ENCODE data around the gene DGKZ.
A peak's percentile ranks its signal among the peaks of the same experiment; 100 is the strongest.

DGKZ gene

GRCh38 chr11:46345881-46346484, 1.3 kb upstream of the DGKZ start:
- H3K27ac ChIP-seq (ENCODE audit: low read length), result no peak overlapping the region
- H3K4me3 ChIP-seq (ENCODE audit: low read length), result no peak overlapping the region
- H3K36me3 ChIP-seq (ENCODE audit: control insufficient read depth, insufficient read depth, low read length), result no peaks in the 10 kb centered on the region
- H3K27me3 ChIP-seq (ENCODE audit: control insufficient read depth, insufficient read depth, low read length), result no peaks in the 10 kb centered on the region
- no peak for DNase-seq (ENCODE audit: low read depth, low spot score)
- no peaks in the 10 kb centered on the region for H3K9me3 ChIP-seq (ENCODE audit: control insufficient read depth, insufficient read depth, low read length)
- peaks cover 11% of the 10 kb centered on the region for H3K4me1 ChIP-seq (ENCODE audit: control insufficient read depth, insufficient read depth, low read length)
- WGBS (ENCODE audit: insufficient coverage, insufficient read length), result no CpG with 5 or more reads among the region's 10 CpGs

DNA sequence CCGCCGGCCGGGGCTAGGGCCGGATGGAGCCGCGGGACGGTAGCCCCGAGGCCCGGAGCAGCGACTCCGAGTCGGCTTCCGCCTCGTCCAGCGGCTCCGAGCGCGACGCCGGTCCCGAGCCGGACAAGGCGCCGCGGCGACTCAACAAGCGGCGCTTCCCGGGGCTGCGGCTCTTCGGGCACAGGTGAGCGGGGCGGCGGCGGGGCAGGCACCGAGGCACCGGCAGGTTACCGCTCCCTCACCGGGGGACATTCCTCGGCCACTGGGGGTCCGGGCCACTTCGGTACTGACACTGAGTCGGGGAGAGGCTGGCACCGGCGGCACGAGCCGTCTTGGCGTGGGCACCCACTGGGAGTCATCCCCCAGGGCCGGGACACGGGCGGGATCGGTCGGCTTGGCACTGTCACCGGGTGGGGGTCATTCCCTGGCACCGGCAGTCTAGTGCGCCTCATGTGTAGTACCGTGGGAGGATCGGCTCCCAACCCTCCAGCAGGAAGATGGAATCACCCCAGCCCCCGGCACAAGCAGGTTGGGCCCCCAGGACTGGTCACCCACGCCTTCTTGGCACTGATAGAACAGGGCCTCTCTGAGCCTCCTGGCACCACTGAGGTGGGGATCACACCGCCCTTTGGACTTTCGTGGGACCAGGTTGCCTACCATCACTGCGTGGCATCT, 511 bp downstream of the DGKZ start:
- Histone ChIP-seq H3K27ac (ENCODE audit: low read length) (no peak overlapping the region), H3K9me3 (ENCODE audit: control insufficient read depth, insufficient read depth, low read length) (no peaks in the 10 kb centered on the region), H3K4me1 (ENCODE audit: control insufficient read depth, insufficient read depth, low read length) (peaks cover 15% of the 10 kb centered on the region), H3K4me3 (ENCODE audit: low read length) (peak overlapping the region; percentile 91), H3K36me3 (ENCODE audit: control insufficient read depth, insufficient read depth, low read length) (0 out of 2 replicates have a peak, but pooled peaks cover 3% of the 10 kb centered on the region), H3K27me3 (ENCODE audit: control insufficient read depth, insufficient read depth, low read length) (no peaks in the 10 kb centered on the region)
- WGBS (ENCODE audit: insufficient coverage, insufficient read length), result no CpG with 5 or more reads among the region's 63 CpGs
- DNase-seq (ENCODE audit: low read depth, low spot score), result no peak

DNA sequence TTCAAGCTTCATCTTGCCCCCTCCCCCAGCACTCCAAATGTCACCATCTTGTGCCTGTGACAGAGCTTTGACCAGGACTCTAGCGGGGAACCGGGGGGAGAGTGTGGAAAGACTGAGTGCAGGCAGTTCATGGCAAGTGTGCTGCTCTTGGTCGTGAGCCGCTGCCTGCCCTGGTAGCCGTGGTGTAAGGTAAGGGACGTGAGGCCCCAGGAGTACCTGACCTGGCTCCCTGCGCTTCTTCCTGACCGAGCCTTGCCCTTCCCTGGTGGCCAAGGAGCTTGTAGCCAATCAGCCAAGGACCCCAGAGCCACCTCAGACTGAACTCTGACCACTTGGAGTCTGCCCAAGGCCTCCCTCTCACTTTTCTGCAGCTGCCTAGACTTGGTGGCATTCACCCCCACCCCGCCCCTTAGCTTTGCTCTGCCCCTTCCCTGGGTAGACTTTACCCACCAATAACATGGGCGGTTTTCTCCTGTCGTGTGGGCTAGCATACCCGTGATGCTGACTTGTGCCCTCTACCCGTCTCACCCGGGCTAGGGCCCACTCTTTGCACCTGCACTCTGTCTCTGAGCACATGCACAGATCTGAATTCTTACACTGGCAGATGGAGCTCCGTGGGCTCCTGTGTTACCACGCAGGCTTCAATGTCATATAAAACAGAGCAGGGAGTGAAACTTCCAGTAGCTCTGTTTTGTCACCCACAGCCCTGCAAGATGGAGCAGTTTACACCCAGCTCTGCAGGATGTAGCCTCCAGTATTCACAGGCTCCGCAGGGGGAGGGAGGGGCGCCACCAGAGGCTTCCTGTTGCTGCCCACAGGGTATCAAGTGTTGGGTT, 1.5 kb downstream of the DGKZ start:
- no peaks in the 10 kb centered on the region for H3K27me3 ChIP-seq (ENCODE audit: control insufficient read depth, insufficient read depth, low read length)
- 0 out of 2 replicates have a peak, but pooled peaks cover 3% of the 10 kb centered on the region for H3K36me3 ChIP-seq (ENCODE audit: control insufficient read depth, insufficient read depth, low read length)
- no peak overlapping the region; the same call in 1 of the 2 replicates for H3K4me3 ChIP-seq (ENCODE audit: low read length)
- H3K27ac ChIP-seq (ENCODE audit: low read length), result no peak overlapping the region
- WGBS (ENCODE audit: insufficient coverage, insufficient read length), result no CpG with 5 or more reads among the region's 18 CpGs
- no peaks in the 10 kb centered on the region for H3K9me3 ChIP-seq (ENCODE audit: control insufficient read depth, insufficient read depth, low read length)
- no peak for DNase-seq (ENCODE audit: low read depth, low spot score)
- H3K4me1 ChIP-seq (ENCODE audit: control insufficient read depth, insufficient read depth, low read length), result peaks cover 16% of the 10 kb centered on the region

- Histone ChIP-seq H3K4me3 (ENCODE audit: low read length) (no peak overlapping the region), H3K36me3 (ENCODE audit: control insufficient read depth, insufficient read depth, low read length) (0 out of 2 replicates have a peak, but pooled peaks cover 3% of the 10 kb centered on the region), H3K27ac (ENCODE audit: low read length) (no peak overlapping the region), H3K9me3 (ENCODE audit: control insufficient read depth, insufficient read depth, low read length) (no peaks in the 10 kb centered on the region), H3K4me1 (ENCODE audit: control insufficient read depth, insufficient read depth, low read length) (peaks cover 12% of the 10 kb centered on the region), H3K27me3 (ENCODE audit: control insufficient read depth, insufficient read depth, low read length) (no peaks in the 10 kb centered on the region)
- no CpG with 5 or more reads among the region's 3 CpGs for WGBS (ENCODE audit: insufficient coverage, insufficient read length)
- no peak for DNase-seq (ENCODE audit: low read depth, low spot score)
These were observed 3.4 kb downstream of the DGKZ start for GRCh38 chr11:46350695-46351094.

- peaks cover 12% of the 10 kb centered on the region for H3K4me1 ChIP-seq (ENCODE audit: control insufficient read depth, insufficient read depth, low read length)
- DNase-seq (ENCODE audit: low read depth, low spot score), result no peak
- H3K36me3 ChIP-seq (ENCODE audit: control insufficient read depth, insufficient read depth, low read length), result 0 out of 2 replicates have a peak, but pooled peaks cover 3% of the 10 kb centered on the region
These were observed 3.9 kb downstream of the DGKZ start for GRCh38 chr11:46351148-46351547.

DNA sequence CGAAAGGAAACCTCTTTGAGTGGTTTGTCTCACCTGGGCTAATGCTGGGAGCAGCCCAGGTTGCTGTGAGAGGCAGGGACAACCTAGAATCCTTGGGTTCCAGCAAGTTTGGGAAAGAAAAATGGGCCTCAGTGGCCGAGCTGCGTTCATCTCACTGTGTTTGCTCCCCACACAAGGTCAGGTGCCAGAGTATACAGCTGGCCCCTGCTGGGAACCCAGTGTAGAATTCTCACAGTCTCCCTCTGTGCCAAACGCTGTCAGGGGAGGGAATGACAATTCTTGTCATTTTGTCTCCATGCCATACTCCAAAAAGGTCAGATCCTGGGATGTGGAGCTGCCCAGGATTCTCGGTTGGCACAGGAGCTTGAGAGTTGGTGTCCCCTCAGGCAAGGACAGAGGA, 4.3 kb downstream of the DGKZ start:
- Histone ChIP-seq H3K27ac (ENCODE audit: low read length) (no peak overlapping the region), H3K36me3 (ENCODE audit: control insufficient read depth, insufficient read depth, low read length) (0 out of 2 replicates have a peak, but pooled peaks cover 3% of the 10 kb centered on the region), H3K4me3 (ENCODE audit: low read length) (no peak overlapping the region), H3K9me3 (ENCODE audit: control insufficient read depth, insufficient read depth, low read length) (no peaks in the 10 kb centered on the region), H3K4me1 (ENCODE audit: control insufficient read depth, insufficient read depth, low read length) (peaks cover 12% of the 10 kb centered on the region), H3K27me3 (ENCODE audit: control insufficient read depth, insufficient read depth, low read length) (no peaks in the 10 kb centered on the region)
- WGBS (ENCODE audit: insufficient coverage, insufficient read length), result no CpG with 5 or more reads among the region's 5 CpGs
- DNase-seq (ENCODE audit: low read depth, low spot score), result no peak

More at GRCh38 chr11:46351148-46351547, 3.9 kb downstream of the DGKZ start:
- Histone ChIP-seq H3K27ac (ENCODE audit: low read length) (no peak overlapping the region), H3K9me3 (ENCODE audit: control insufficient read depth, insufficient read depth, low read length) (no peaks in the 10 kb centered on the region), H3K27me3 (ENCODE audit: control insufficient read depth, insufficient read depth, low read length) (no peaks in the 10 kb centered on the region), H3K4me3 (ENCODE audit: low read length) (no peak overlapping the region)
- WGBS (ENCODE audit: insufficient coverage, insufficient read length), result no CpG with 5 or more reads among the region's 8 CpGs

- Histone ChIP-seq H3K4me3 (ENCODE audit: low read length) (no peak overlapping the region), H3K36me3 (ENCODE audit: control insufficient read depth, insufficient read depth, low read length) (0 out of 2 replicates have a peak, but pooled peaks cover 3% of the 10 kb centered on the region), H3K27me3 (ENCODE audit: control insufficient read depth, insufficient read depth, low read length) (no peaks in the 10 kb centered on the region), H3K9me3 (ENCODE audit: control insufficient read depth, insufficient read depth, low read length) (no peaks in the 10 kb centered on the region), H3K4me1 (ENCODE audit: control insufficient read depth, insufficient read depth, low read length) (peaks cover 12% of the 10 kb centered on the region), H3K27ac (ENCODE audit: low read length) (no peak overlapping the region)
- no CpG with 5 or more reads among the region's 33 CpGs for WGBS (ENCODE audit: insufficient coverage, insufficient read length)
- no peak for DNase-seq (ENCODE audit: low read depth, low spot score)
These were observed 5.0 kb downstream of the DGKZ start for GRCh38 chr11:46352063-46352841.

- H3K27me3 ChIP-seq (ENCODE audit: control insufficient read depth, insufficient read depth, low read length), result no peaks in the 10 kb centered on the region
- H3K4me1 ChIP-seq (ENCODE audit: control insufficient read depth, insufficient read depth, low read length), result peaks cover 14% of the 10 kb centered on the region
- no CpG with 5 or more reads among the region's 9 CpGs for WGBS (ENCODE audit: insufficient coverage, insufficient read length)
- no peak overlapping the region for H3K4me3 ChIP-seq (ENCODE audit: low read length)
- no peak overlapping the region for H3K27ac ChIP-seq (ENCODE audit: low read length)
- no peak for DNase-seq (ENCODE audit: low read depth, low spot score)
- 0 out of 2 replicates have a peak, but pooled peaks cover 3% of the 10 kb centered on the region for H3K36me3 ChIP-seq (ENCODE audit: control insufficient read depth, insufficient read depth, low read length)
- H3K9me3 ChIP-seq (ENCODE audit: control insufficient read depth, insufficient read depth, low read length), result no peaks in the 10 kb centered on the region
These were observed 6.4 kb downstream of the DGKZ start for GRCh38 chr11:46353698-46354097.

- no peaks in the 10 kb centered on the region for H3K36me3 ChIP-seq (ENCODE audit: control insufficient read depth, insufficient read depth, low read length)
- H3K4me1 ChIP-seq (ENCODE audit: control insufficient read depth, insufficient read depth, low read length), result peaks cover 12% of the 10 kb centered on the region
- no CpG with 5 or more reads among the region's 7 CpGs for WGBS (ENCODE audit: insufficient coverage, insufficient read length)
- H3K27me3 ChIP-seq (ENCODE audit: control insufficient read depth, insufficient read depth, low read length), result no peaks in the 10 kb centered on the region
- no peak for DNase-seq (ENCODE audit: low read depth, low spot score)
- no peak overlapping the region for H3K27ac ChIP-seq (ENCODE audit: low read length)
- no peak overlapping the region for H3K4me3 ChIP-seq (ENCODE audit: low read length)
- H3K9me3 ChIP-seq (ENCODE audit: control insufficient read depth, insufficient read depth, low read length), result no peaks in the 10 kb centered on the region
These were observed 9.7 kb downstream of the DGKZ start for GRCh38 chr11:46356924-46357482.
